Measurements from ENCODE around the gene C3orf62.

The C3orf62 gene

GRCh38 chr3:49266410-49267095 is 10.5 kb downstream of the C3orf62 start:
- no peak for DNase-seq (ENCODE audit: extremely low spot score)
- CTCF ChIA-PET: interaction anchor here (0.6 kb wide), 1 partner anchor 136 kb away, joined by 3 read pairs; no protein-coding TSS in a partner anchor
- TF ChIP-seq FOXK2 (IDR thresholded peaks at IDR 0.05) (no peak), SUZ12 (IDR thresholded peaks at IDR 0.05) (no peak)
- POLR2A ChIA-PET: no interaction called here

- TF ChIP-seq PKNOX1 (IDR thresholded peaks at IDR 0.05): no peak
- no peak for TF ChIP-seq SUZ12 (IDR thresholded peaks at IDR 0.05)
- TF ChIP-seq ELF4 (IDR thresholded peaks at IDR 0.05): no peak
- TF ChIP-seq FOXA1 (IDR thresholded peaks at IDR 0.05): no peak
- no peak for TF ChIP-seq HDGF (IDR thresholded peaks at IDR 0.05; ENCODE audit: borderline replicate concordance)
- no peak for TF ChIP-seq NFRKB (IDR thresholded peaks at IDR 0.05)
- no peak for TF ChIP-seq ARNT (IDR thresholded peaks at IDR 0.05)
- TF ChIP-seq TARDBP (IDR thresholded peaks at IDR 0.05): no peak
- TF ChIP-seq SP1 (IDR thresholded peaks at IDR 0.05): no peak
- TF ChIP-seq L3MBTL2 (conservative IDR thresholded peaks at IDR 0.05): no peak
- TF ChIP-seq ZNF384 (IDR thresholded peaks at IDR 0.05): no peak
- TF ChIP-seq FOXM1 (IDR thresholded peaks at IDR 0.05; ENCODE audit: borderline replicate concordance): no peak
- TF ChIP-seq CTBP1 (IDR thresholded peaks at IDR 0.05; ENCODE audit: borderline replicate concordance): no peak
- TF ChIP-seq FOXK2 (IDR thresholded peaks at IDR 0.05): no peak
- no peak for TF ChIP-seq LEF1 (IDR thresholded peaks at IDR 0.05; ENCODE audit: borderline replicate concordance)
- TF ChIP-seq BHLHE40 (IDR thresholded peaks at IDR 0.05; ENCODE audit: borderline replicate concordance): no peak
- no peak for DNase-seq (ENCODE audit: extremely low spot score)
- ChIA-PET POLR2A (no interaction called here), CTCF (interaction anchor here (0.6 kb wide), 1 partner anchor 314 kb away, joined by 3 read pairs; no protein-coding TSS in a partner anchor)
Observed at GRCh38 chr3:49265661-49266386, 11.2 kb downstream of the C3orf62 start.

- POLR2A ChIA-PET: interaction anchor here (1.2 kb wide), 1 partner anchor 95 kb away, joined by 3 read pairs; no protein-coding TSS in a partner anchor
- DNase-seq (ENCODE audit: extremely low spot score): no peak
- CTCF ChIA-PET: no interaction called here
- TF ChIP-seq ARNT (IDR thresholded peaks at IDR 0.05) (no peak), L3MBTL2 (conservative IDR thresholded peaks at IDR 0.05) (no peak), LEF1 (IDR thresholded peaks at IDR 0.05; ENCODE audit: borderline replicate concordance) (no peak), BHLHE40 (IDR thresholded peaks at IDR 0.05; ENCODE audit: borderline replicate concordance) (no peak), PKNOX1 (IDR thresholded peaks at IDR 0.05) (no peak)
Observed at GRCh38 chr3:49263159-49263889, 13.7 kb downstream of the C3orf62 start.

GRCh38 chr3:49260806-49261324 is 16.2 kb downstream of the C3orf62 start:
- TF ChIP-seq FOXM1 (IDR thresholded peaks at IDR 0.05; ENCODE audit: borderline replicate concordance): no peak
- TF ChIP-seq SUZ12 (IDR thresholded peaks at IDR 0.05): no peak
- no peak for TF ChIP-seq TARDBP (IDR thresholded peaks at IDR 0.05)
- no peak for TF ChIP-seq FOXK2 (IDR thresholded peaks at IDR 0.05)
- no peak for TF ChIP-seq ELF4 (IDR thresholded peaks at IDR 0.05)
- TF ChIP-seq PKNOX1 (IDR thresholded peaks at IDR 0.05): no peak
- TF ChIP-seq FOXA1 (IDR thresholded peaks at IDR 0.05): no peak
- no peak for TF ChIP-seq L3MBTL2 (conservative IDR thresholded peaks at IDR 0.05)
- no peak for TF ChIP-seq LEF1 (IDR thresholded peaks at IDR 0.05; ENCODE audit: borderline replicate concordance)
- TF ChIP-seq BHLHE40 (IDR thresholded peaks at IDR 0.05; ENCODE audit: borderline replicate concordance): no peak
- no peak for TF ChIP-seq ARNT (IDR thresholded peaks at IDR 0.05)
- no peak for TF ChIP-seq HDGF (IDR thresholded peaks at IDR 0.05; ENCODE audit: borderline replicate concordance)
- TF ChIP-seq NFRKB (IDR thresholded peaks at IDR 0.05): no peak
- no peak for TF ChIP-seq ZNF384 (IDR thresholded peaks at IDR 0.05)
- TF ChIP-seq SP1 (IDR thresholded peaks at IDR 0.05): no peak
- no peak for TF ChIP-seq CTBP1 (IDR thresholded peaks at IDR 0.05; ENCODE audit: borderline replicate concordance)
- no peak for DNase-seq (ENCODE audit: extremely low spot score)
- POLR2A ChIA-PET: no interaction called here
- CTCF ChIA-PET: no interaction called here

GRCh38 chr3:49257187-49257586 is 19.8 kb downstream of the C3orf62 start:
- no peak for DNase-seq (ENCODE audit: extremely low spot score)
- POLR2A ChIA-PET: no interaction called here
- TF ChIP-seq CTBP1 (IDR thresholded peaks at IDR 0.05; ENCODE audit: borderline replicate concordance) (no peak), ARNT (IDR thresholded peaks at IDR 0.05) (no peak), HDGF (IDR thresholded peaks at IDR 0.05; ENCODE audit: borderline replicate concordance) (no peak), ELF4 (IDR thresholded peaks at IDR 0.05) (no peak), L3MBTL2 (conservative IDR thresholded peaks at IDR 0.05) (no peak), FOXK2 (IDR thresholded peaks at IDR 0.05) (no peak), NFRKB (IDR thresholded peaks at IDR 0.05) (no peak), TARDBP (IDR thresholded peaks at IDR 0.05) (no peak), BHLHE40 (IDR thresholded peaks at IDR 0.05; ENCODE audit: borderline replicate concordance) (no peak)
- CTCF ChIA-PET: no interaction called here

All from HEK293T (cell line).